Ascending aorta (tissue), 2 donors: Measurements from ENCODE around the gene HGF. TPM values are rescaled to one million over a fixed set of nuclear protein-coding genes. Genes with fewer than 3 reads are reported as not detected.

ENCODE experiments used
- DNase-seq, 2 donors: peaks; one replicate each; pipeline ENCODE4 v3.0.0-alpha.2; 2019; ENCODE audit warnings: low spot score in 2 of 2
- H3K27ac ChIP-seq, 2 donors: fragments of 200-600 bp; sonication (generic); one replicate each; pipeline ENCODE4 v1.5.1; 2016 to 2017; ENCODE audit warnings: mild to moderate bottlenecking in 1 of 2
- H3K27me3 ChIP-seq: fragments of 200-600 bp; sonication (generic); one replicate; pipeline ENCODE4 v1.5.1; 2017
- H3K36me3 ChIP-seq, 2 donors: fragments of 200-600 bp; sonication (generic); one replicate each; pipeline ENCODE4 v1.5.1; 2016
- H3K4me1 ChIP-seq, 2 donors: fragments of 200-600 bp; sonication (generic); one replicate each; pipeline ENCODE4 v1.5.1; 2016 to 2017; ENCODE audit warnings: mild to moderate bottlenecking in 1 of 2
- H3K4me3 ChIP-seq, 2 donors: fragments of 200-600 bp; sonication (generic); one replicate each; pipeline ENCODE4 v1.5.1; 2016 to 2017; ENCODE audit warnings: mild to moderate bottlenecking in 1 of 2
- H3K9me3 ChIP-seq, 2 donors: fragments of 200-600 bp; sonication (generic); one replicate each; pipeline ENCODE4 v1.5.1; 2016
- CTCF ChIP-seq, 3 experiments: fragments of 200-600 bp in 2 of 3; fragments of 450-650 bp in 1 of 3; sonication (generic) in 2 of 3; IDR thresholded peaks; one replicate each; pipeline ENCODE4 v1.5.1; 2016 to 2019; ENCODE audit warnings: antibody characterized with exemption in 3 of 3, mild to moderate bottlenecking in 1 of 3, moderate library complexity in 1 of 3
- intact Hi-C: fragments of 100-400 bp; cut with DNase I; formaldehyde crosslinking; loops from one replicate; pipeline ENCODE4 v1.15.1; 2023
- total RNA-seq: library from RNA; depleted of rRNA; stranded (reverse); fragments of >200 nt; gene quantifications from one replicate; pipeline ENCODE4 v1.1.0, GENCODE V29; 2016

HGF gene
- total RNA-seq, 1 donor from 2014 or later, result 11.7 TPM

DNA sequence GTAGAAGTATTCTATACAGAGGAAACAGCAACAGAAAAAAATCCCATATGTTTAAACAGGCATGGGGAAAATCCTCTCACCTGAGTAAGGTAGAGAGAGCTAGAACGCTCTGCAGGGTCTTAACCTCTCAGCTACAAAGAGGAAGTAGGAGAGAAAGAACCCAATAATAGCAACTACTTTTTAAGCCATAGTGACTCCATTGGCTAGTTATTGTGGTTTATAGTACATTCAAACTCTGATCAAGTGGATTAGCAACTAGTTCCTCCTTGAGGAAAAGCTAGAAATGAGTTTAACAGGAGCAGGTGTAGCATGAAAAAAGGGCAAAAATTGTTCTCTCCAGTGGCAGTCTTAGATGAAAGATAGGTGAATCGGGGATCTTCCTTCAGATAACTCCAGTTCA lies 89.7 kb downstream of the HGF start:
- intact Hi-C loops, result no loop called here
- H3K9me3 ChIP-seq, result no peaks in the 10 kb centered on the region
- H3K4me1 ChIP-seq, result peaks cover 2 to 8% of the 10 kb centered on the region in 2 donors
- H3K27me3 ChIP-seq, result no peaks in the 10 kb centered on the region
- TF ChIP-seq CTCF (IDR thresholded peaks at IDR 0.05), result no peak
- H3K36me3 ChIP-seq, result no peaks in the 10 kb centered on the region
- H3K27ac ChIP-seq, result no peak overlapping the region
- H3K4me3 ChIP-seq, result no peak overlapping the region
- no peak for DNase-seq

DNA sequence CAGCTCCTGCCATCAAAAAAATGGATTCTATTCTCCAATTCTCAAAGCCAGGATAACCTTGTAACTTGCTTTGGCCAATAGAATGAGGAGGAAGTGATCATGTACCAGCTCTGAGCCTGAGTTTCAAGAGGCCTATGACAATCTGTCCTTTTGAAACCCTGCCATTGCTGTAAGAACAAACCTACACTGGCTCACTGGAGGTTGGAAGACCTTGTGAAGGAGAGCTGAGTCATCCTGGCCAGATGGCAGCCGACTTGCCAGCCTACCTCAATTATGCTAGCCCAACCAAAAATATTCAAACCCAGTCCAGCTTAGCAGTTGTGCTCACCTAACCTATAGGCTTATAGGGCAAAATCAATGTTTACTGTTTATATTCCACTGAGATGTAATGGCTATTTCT lies 93.0 kb downstream of the HGF start:
- intact Hi-C loops, result no loop called here
- no peak for DNase-seq
- Histone ChIP-seq H3K4me1 (peaks cover 8 to 15% of the 10 kb centered on the region in 2 donors), H3K27ac (peak overlapping the region; percentile 41 to 59), H3K36me3 (no peaks in the 10 kb centered on the region), H3K9me3 (no peaks in the 10 kb centered on the region), H3K4me3 (peak overlapping the region in 1 of 2 donors; percentile 8), H3K27me3 (no peaks in the 10 kb centered on the region)
- TF ChIP-seq CTCF (IDR thresholded peaks at IDR 0.05), result no peak

DNA sequence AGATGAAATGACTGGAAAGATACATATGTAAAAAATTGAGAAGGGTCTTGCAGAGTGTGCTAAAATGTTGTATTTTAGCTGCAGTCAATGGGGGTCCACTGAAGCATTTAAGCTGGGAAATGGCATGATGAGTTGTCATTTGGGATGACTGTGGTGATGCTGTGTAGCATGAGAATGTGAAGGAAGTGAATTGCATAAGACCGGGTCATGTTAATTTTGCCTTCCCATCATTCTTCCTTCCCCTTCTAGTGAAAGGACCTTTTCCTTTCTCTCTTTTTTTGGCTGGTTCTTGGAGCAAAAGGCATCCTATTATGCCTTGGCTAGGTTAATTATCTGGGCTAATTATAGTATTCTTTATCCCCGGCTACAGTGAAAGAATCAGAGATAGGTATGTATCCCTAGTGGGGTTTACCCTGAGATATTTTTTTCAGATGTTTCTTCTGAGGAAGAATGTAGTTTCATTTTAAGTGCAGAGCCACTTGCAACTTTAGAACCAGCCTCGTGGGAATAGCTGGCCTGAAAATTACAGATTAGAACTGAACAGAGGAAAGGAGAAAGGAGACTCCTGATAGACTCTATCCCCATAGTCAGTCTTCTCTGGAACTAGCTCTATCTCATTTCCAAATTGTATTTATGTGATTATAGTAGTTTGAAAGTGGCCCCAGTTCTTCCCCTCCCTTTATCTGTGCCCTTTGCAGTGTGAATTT lies 93.6 kb downstream of the HGF start:
- no peak for TF ChIP-seq CTCF (IDR thresholded peaks at IDR 0.05)
- Histone ChIP-seq H3K36me3 (no peaks in the 10 kb centered on the region), H3K9me3 (no peaks in the 10 kb centered on the region), H3K4me3 (peak overlapping the region in 1 of 2 donors; percentile 8), H3K4me1 (peaks cover 8 to 15% of the 10 kb centered on the region in 2 donors), H3K27ac (peak overlapping the region; percentile 41 to 59), H3K27me3 (no peaks in the 10 kb centered on the region)
- no peak for DNase-seq
- intact Hi-C loops, result no loop called here

DNA sequence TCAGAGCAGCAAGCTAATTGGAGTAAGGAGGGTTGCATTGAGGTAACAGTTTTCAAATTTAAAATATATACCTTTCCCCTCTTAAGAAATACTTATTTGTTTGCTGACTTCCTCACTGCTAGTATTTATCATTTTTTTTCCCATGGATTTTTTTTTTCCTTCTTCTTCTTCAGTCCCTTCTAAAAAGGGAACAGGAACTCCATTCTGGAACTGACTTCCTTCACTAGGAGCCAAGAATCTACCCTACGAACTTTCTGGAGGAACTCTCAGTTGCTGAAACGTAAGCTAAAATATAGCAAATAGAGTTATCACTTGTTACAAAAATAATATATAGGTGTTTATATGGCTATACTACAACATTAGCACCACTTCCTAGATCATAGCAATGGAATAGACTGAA lies 95.4 kb downstream of the HGF start:
- Histone ChIP-seq H3K27me3 (no peaks in the 10 kb centered on the region), H3K4me3 (no peak overlapping the region), H3K27ac (peak overlapping the region; percentile 41 to 59), H3K36me3 (no peaks in the 10 kb centered on the region), H3K4me1 (peaks cover 8 to 15% of the 10 kb centered on the region in 2 donors), H3K9me3 (no peaks in the 10 kb centered on the region)
- DNase-seq, result no peak
- intact Hi-C loops, result no loop called here
- no peak for TF ChIP-seq CTCF (IDR thresholded peaks at IDR 0.05)

GRCh38 chr7:81672872-81673271 lies 97.0 kb downstream of the HGF start:
- Histone ChIP-seq H3K27ac (no peak overlapping the region), H3K4me3 (no peak overlapping the region), H3K4me1 (peaks cover 8 to 15% of the 10 kb centered on the region in 2 donors), H3K9me3 (no peaks in the 10 kb centered on the region), H3K36me3 (no peaks in the 10 kb centered on the region), H3K27me3 (no peaks in the 10 kb centered on the region)
- intact Hi-C loops, result no loop called here
- no peak for TF ChIP-seq CTCF (IDR thresholded peaks at IDR 0.05)
- no peak for DNase-seq
